Right ventricle myocardium superior (tissue), 1 donor: Measurements from ENCODE around the gene SAMD4B. TPM values are rescaled to one million over a fixed set of nuclear protein-coding genes. Genes with fewer than 3 reads are reported as not detected.

Experiments used
- ATAC-seq: fragments of 200-7000 bp; cut with Tn5 transposase; one replicate; pipeline ENCODE4 v1.9.1; 2020; ENCODE audit warnings: mild to moderate bottlenecking; ENCODE audit not compliant: poor library complexity
- DNase-seq: peaks from one replicate; pipeline ENCODE4 v3.0.0-alpha.2; 2020
- intact Hi-C: fragments of 100-400 bp; cut with DNase I; formaldehyde crosslinking; loops from one replicate; pipeline ENCODE4 v1.11.2; 2022
- total RNA-seq: library from RNA; stranded (reverse); fragmentation: NEBNext Ultra II Directional; extraction: Animal tissue kit (Norgen Biotek cat#: 25700); gene quantifications from one replicate; pipeline ENCODE4 v1.2.1, GENCODE V29; 2021
- donor health status: DM: no; HTN: yes; CAD: no; lungs with severe emphysema.

Gene SAMD4B
- total RNA-seq, 1 donor from 2014 or later: 43.1 TPM

DNA sequence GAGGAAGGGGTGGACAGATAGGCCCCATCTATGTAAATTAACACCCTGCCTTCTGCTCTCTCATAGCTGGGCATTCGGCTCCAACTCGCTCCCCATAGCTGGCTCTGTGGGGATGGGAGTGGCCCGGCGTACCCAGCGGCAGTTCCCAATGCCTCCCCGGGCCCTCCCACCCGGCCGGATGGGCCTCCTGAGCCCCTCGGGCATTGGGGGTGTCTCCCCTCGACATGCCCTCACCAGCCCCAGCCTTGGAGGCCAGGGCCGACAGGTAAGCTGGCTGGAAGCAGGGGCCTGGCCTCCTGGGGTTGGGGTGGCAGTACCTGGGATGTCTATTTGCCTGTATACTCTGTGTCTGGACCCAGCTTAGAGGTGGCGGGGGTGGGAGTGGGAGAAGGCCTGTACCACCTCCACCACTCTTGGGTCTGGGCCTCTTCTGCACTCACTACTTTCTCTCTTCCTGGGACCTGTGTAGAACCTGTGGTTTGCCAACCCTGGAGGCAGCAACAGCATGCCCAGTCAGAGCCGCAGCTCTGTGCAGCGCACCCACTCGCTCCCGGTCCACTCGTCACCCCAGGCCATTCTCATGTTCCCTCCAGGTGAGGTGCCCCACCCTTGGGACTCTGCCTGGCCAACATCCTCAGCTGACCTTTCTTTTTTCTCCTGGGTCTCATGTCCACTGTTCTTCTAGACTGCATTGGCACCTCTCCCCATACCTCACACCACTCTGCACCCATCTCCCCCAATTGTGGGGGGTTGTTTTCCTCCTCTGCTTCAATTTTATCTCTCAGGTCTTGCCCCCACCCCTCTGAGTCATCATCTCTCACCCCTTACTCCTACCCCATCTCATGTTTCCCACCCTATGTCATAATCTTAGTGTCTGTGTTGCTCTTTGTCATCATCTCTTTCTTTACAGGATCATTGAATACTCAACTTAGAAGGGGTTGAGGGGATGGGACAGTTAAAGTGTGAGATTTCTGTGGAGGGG is 38.6 kb downstream of the SAMD4B start:
- intact Hi-C loops: no loop called here
- ATAC-seq: no peak
- DNase-seq: no peak

- intact Hi-C loops: no loop called here
- no peak for ATAC-seq
- DNase-seq: no peak
These were observed 39.8 kb downstream of the SAMD4B start for GRCh38 chr19:39381910-39382611.

DNA sequence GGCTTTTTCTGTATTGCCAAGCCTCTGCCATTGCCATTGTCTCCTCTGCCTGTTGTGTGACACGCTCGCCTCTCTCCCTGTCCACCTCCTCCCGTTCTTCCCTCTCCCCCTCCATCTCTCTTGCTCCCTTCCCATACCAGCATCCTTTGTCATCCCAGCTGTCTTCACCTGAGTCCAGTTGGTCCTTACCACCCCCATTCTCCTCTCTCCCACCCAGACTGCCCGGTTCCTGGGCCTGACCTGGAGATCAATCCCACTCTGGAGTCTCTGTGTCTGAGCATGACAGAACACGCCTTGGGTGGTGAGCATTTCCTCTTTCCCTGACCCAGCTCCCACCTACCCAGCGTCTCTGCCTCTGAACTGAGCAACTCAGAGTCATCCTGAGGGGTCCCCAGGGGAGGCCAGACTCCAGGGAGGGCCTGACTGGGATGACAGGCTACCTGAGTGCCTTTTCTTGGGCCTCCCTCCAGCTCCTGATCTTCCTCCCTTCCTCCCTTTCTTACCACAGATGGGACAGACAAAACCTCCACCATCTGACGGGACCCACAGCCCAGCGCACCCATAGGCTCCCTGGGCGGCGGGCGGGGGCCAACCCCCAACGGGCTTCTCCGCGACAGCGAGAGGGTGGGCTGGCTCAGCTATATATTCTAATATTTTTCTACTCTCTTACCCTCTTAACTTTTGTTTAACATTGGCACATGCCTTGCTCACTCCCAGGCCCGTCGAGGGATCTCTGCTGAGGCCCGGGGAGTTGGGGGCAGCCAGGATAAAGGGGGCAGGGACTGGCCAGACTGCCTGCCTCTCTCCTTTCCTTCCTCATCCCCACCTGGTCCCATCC is 41.0 kb downstream of the SAMD4B start:
- no peak for ATAC-seq
- no peak for DNase-seq
- intact Hi-C loops: no loop called here

DNA sequence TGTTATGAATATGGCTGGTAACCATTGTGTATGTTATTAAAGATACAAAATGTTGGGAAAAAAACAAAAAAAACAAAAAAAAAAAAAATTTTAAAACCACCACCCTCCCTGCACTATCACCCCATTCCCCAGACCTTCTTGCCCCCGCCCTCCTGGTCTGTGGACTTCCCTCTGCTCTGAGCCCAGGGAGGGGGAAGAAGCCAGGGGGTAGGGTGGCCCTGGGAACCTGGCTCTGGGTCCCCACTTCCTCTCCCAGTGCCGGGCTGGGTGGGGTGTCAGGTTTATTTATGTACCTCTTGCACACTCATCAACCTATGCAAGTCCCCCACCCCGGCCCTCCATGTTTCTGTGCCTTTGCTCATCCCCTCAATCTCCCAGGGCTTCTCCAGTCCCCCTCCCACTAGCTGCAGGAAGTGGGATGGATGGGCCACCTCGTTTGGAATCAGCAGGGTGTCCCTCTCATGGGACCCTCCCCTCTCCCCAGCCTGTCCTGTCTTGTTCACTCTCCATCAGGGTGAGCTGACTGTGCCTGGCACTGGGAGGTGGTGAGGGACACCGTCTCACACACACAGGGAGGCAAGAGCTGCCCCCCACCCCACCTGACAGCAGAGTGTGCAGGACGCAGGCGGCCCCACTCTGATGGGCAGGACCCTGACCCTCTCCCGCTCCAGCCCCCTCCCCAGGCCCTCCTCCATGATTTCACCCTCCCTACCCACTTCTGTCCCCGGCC is 42.8 kb downstream of the SAMD4B start:
- no peak for DNase-seq
- ATAC-seq: no peak
- intact Hi-C loops: no loop called here

GRCh38 chr19:39385629-39386411 is 43.6 kb downstream of the SAMD4B start:
- DNase-seq: no peak
- intact Hi-C loops: no loop called here
- no peak for ATAC-seq

DNA sequence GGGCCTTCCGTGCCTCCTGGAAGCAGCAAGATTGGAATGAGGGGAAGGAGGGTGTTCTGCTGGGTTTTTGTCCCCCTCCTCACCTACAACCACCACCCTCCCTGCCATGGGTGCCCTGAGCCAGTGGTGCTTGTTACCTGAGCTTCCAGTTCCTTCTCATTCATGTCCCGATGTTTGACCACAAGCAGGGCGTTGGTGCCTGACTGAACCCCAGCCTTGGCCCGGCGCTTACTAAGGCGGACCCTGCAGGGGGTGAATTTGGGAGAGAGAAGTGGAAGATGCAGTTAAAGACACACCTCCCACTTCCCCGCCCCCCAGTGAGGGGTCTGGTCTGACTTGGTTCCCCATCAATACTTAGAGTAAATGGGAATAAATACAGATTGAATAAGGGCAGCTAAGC is 44.3 kb downstream of the SAMD4B start:
- no peak for DNase-seq
- ATAC-seq: no peak
- intact Hi-C loops: no loop called here

- intact Hi-C loops: no loop called here
- DNase-seq (no peak), ATAC-seq (no peak)
These were observed 46.4 kb downstream of the SAMD4B start for GRCh38 chr19:39388657-39389056.

- intact Hi-C loops: no loop called here
- ATAC-seq (no peak), DNase-seq (no peak)
These were observed 47.6 kb downstream of the SAMD4B start for GRCh38 chr19:39389631-39390414.

GRCh38 chr19:39390451-39390750 is 48.2 kb downstream of the SAMD4B start:
- ATAC-seq: no peak
- intact Hi-C loops: no loop called here

GRCh38 chr19:39390751-39391437 is 48.7 kb downstream of the SAMD4B start, which contains the start of the genes MED29 and PAF1:
MED29 (plus strand) TSS chr19:39391378; CDS start chr19:39391423, 45 bp downstream.
PAF1 (minus strand) TSS chr19:39391106; CDS start chr19:39390864, 242 bp downstream.
- intact Hi-C loops: no loop called here
- peak; percentile 97 for DNase-seq
- peak; percentile 97 for ATAC-seq

More at GRCh38 chr19:39390451-39390750, 48.2 kb downstream of the SAMD4B start:
- DNase-seq: no peak

- intact Hi-C loops: no loop called here
- ATAC-seq (peak; percentile 82), DNase-seq (peak; percentile 96)
These were observed 55.4 kb downstream of the SAMD4B start for GRCh38 chr19:39397360-39398296.

DNA sequence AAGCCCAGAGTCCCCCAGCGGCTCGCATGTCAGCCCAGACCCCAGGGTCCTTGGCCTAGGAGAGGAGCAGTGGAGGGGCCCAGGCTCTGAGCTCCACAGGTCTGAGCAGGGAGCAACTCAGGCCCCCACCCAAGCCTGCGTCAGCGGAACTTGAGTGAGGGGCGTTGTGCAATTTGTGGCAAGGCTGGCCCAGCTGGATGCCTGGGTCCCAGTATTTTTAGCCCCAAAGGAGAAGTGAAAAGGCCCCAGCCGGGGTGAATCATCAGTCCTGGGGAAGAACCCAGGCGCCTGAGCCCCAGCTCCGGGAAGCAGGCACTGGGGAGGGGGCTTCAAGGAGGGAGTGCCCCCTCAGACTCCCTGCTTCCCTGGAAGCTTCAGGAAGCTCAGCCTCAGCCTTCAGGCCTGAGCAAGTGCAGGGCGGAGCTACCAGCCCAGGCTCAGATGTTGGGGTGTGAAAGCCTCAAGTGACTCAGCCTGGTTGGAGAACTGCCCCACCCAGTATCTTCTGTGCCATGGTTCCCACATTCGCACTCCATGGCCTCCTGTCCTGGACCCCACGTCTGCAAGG is 56.2 kb downstream of the SAMD4B start:
- intact Hi-C loops: no loop called here
- ATAC-seq (peak; percentile 7), DNase-seq (peak; percentile 89)

DNA sequence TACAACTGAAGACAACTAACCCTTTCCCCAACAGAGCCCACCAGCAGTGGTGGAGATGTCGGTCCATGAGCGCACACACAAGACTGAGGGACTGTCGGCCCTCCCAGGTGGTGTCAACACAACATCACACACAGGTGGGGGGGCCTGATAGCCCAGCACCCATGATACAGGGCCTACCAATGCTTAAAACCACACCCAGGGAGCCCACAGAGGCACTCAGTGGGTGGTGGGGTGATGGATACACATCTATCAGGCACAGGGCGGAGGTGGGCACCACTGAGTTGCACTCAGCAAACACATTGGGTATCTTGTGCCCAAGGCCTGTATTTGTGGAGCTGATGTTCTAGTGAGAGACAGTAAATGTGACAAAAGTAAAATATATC is 57.4 kb downstream of the SAMD4B start:
- intact Hi-C loops: no loop called here
- no peak for ATAC-seq
- no peak for DNase-seq

- intact Hi-C loops: no loop called here
- DNase-seq: no peak
These were observed 57.8 kb downstream of the SAMD4B start for GRCh38 chr19:39400061-39400460.

DNA sequence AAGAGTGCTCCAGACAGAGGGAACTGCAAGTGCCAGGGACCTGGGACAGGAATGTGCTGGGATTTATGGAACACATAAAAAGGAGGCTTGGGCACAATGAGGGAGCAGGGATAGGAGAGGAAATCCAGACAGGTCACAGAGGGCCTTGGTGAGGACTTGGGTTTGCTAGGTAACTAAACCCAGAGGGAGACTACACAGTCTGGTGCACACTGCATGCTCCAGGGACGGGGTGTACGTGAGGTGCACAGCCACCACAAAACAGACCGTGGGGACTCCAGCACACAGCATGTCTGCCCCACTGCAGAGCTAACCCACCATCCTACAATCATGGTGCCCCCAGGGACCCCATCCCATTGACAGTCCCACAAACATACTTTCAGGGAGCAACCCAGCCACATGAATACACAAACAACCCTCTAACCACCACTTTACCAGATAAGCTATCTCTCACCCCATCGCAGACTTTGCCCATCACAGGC is 58.9 kb downstream of the SAMD4B start:
- DNase-seq: no peak
- intact Hi-C loops: no loop called here
- no peak for ATAC-seq

More at GRCh38 chr19:39400061-39400460, 57.8 kb downstream of the SAMD4B start:
- ATAC-seq: no peak
